ENCODE data around the gene WRAP73.

The WRAP73 gene

GRCh38 chr1:3688356-3689137, 38.6 kb upstream of the WRAP73 start:
- no peaks in the 10 kb centered on the region for H3K4me1 ChIP-seq
- H3K27me3 ChIP-seq (ENCODE audit: low read depth): no peaks in the 10 kb centered on the region
- H3K9me3 ChIP-seq: no peaks in the 10 kb centered on the region
- in situ Hi-C loops (cut with MboI; ENCODE audit: low sequenced_read_pairs): no loop called here
- DNase-seq (ENCODE audit: low spot score in 2 of 2): no peak
- no peak overlapping the region for H3K4me3 ChIP-seq
- H3K36me3 ChIP-seq (replicated peaks): no peaks in the 10 kb centered on the region

- no peak for DNase-seq (ENCODE audit: low spot score in 2 of 2)
- H3K27me3 ChIP-seq (ENCODE audit: low read depth): no peaks in the 10 kb centered on the region
- no peak overlapping the region for H3K4me3 ChIP-seq
- H3K36me3 ChIP-seq (replicated peaks): no peaks in the 10 kb centered on the region
- H3K9me3 ChIP-seq: no peaks in the 10 kb centered on the region
- in situ Hi-C loops (cut with MboI; ENCODE audit: low sequenced_read_pairs): no loop called here
- no peaks in the 10 kb centered on the region for H3K4me1 ChIP-seq
Observed at GRCh38 chr1:3687504-3687903, 37.6 kb upstream of the WRAP73 start.

- Histone ChIP-seq H3K4me1 (no peaks in the 10 kb centered on the region), H3K36me3 (replicated peaks) (no peaks in the 10 kb centered on the region), H3K27me3 (ENCODE audit: low read depth) (no peaks in the 10 kb centered on the region), H3K4me3 (no peak overlapping the region), H3K9me3 (no peaks in the 10 kb centered on the region)
- DNase-seq (ENCODE audit: low spot score in 2 of 2): no peak
- in situ Hi-C loops (cut with MboI; ENCODE audit: low sequenced_read_pairs): no loop called here
Observed at GRCh38 chr1:3685906-3686305, 36.0 kb upstream of the WRAP73 start.

GRCh38 chr1:3685222-3685621, 35.3 kb upstream of the WRAP73 start:
- in situ Hi-C loops (cut with MboI; ENCODE audit: low sequenced_read_pairs): no loop called here
- Histone ChIP-seq H3K27me3 (ENCODE audit: low read depth) (no peaks in the 10 kb centered on the region), H3K36me3 (replicated peaks) (no peaks in the 10 kb centered on the region), H3K4me3 (no peak overlapping the region), H3K4me1 (no peaks in the 10 kb centered on the region), H3K9me3 (no peaks in the 10 kb centered on the region)
- no peak for DNase-seq (ENCODE audit: low spot score in 2 of 2)

- DNase-seq (ENCODE audit: low spot score in 2 of 2): no peak
- in situ Hi-C loops (cut with MboI; ENCODE audit: low sequenced_read_pairs): no loop called here
- no peaks in the 10 kb centered on the region for H3K27me3 ChIP-seq (ENCODE audit: low read depth)
- no peak overlapping the region for H3K4me3 ChIP-seq
- no peaks in the 10 kb centered on the region for H3K4me1 ChIP-seq
- no peaks in the 10 kb centered on the region for H3K36me3 ChIP-seq (replicated peaks)
- H3K9me3 ChIP-seq: no peaks in the 10 kb centered on the region
Observed at GRCh38 chr1:3683992-3684391, 34.1 kb upstream of the WRAP73 start.

- Histone ChIP-seq H3K4me3 (no peak overlapping the region), H3K27me3 (ENCODE audit: low read depth) (no peaks in the 10 kb centered on the region), H3K4me1 (no peaks in the 10 kb centered on the region), H3K9me3 (no peaks in the 10 kb centered on the region), H3K36me3 (replicated peaks) (no peaks in the 10 kb centered on the region)
- no peak for DNase-seq (ENCODE audit: low spot score in 2 of 2)
- in situ Hi-C loops (cut with MboI; ENCODE audit: low sequenced_read_pairs): no loop called here
Observed at GRCh38 chr1:3683197-3683596, 33.3 kb upstream of the WRAP73 start.

GRCh38 chr1:3681898-3682806, 32.2 kb upstream of the WRAP73 start:
- H3K27me3 ChIP-seq (ENCODE audit: low read depth): no peaks in the 10 kb centered on the region
- DNase-seq (ENCODE audit: low spot score in 2 of 2): no peak
- in situ Hi-C loops (cut with MboI; ENCODE audit: low sequenced_read_pairs): no loop called here
- no peaks in the 10 kb centered on the region for H3K36me3 ChIP-seq (replicated peaks)
- H3K4me1 ChIP-seq: no peaks in the 10 kb centered on the region
- H3K9me3 ChIP-seq: no peaks in the 10 kb centered on the region
- no peak overlapping the region for H3K4me3 ChIP-seq

- no peaks in the 10 kb centered on the region for H3K9me3 ChIP-seq
- in situ Hi-C loops (cut with MboI; ENCODE audit: low sequenced_read_pairs): no loop called here
- no peaks in the 10 kb centered on the region for H3K27me3 ChIP-seq (ENCODE audit: low read depth)
- H3K4me1 ChIP-seq: no peaks in the 10 kb centered on the region
- no peak for DNase-seq (ENCODE audit: low spot score in 2 of 2)
- H3K4me3 ChIP-seq: no peak overlapping the region
- no peaks in the 10 kb centered on the region for H3K36me3 ChIP-seq (replicated peaks)
Observed at GRCh38 chr1:3681231-3681897, 31.5 kb upstream of the WRAP73 start.

GRCh38 chr1:3680488-3681230, 30.8 kb upstream of the WRAP73 start:
- Histone ChIP-seq H3K9me3 (no peaks in the 10 kb centered on the region), H3K27me3 (ENCODE audit: low read depth) (no peaks in the 10 kb centered on the region), H3K4me3 (no peak overlapping the region), H3K4me1 (no peaks in the 10 kb centered on the region), H3K36me3 (replicated peaks) (no peaks in the 10 kb centered on the region)
- DNase-seq (ENCODE audit: low spot score in 2 of 2): peak in 1 of 2 experiments; percentile 33
- in situ Hi-C loops (cut with MboI; ENCODE audit: low sequenced_read_pairs): no loop called here

- no peak overlapping the region for H3K4me3 ChIP-seq
- in situ Hi-C loops (cut with MboI; ENCODE audit: low sequenced_read_pairs): no loop called here
- no peaks in the 10 kb centered on the region for H3K27me3 ChIP-seq (ENCODE audit: low read depth)
- no peaks in the 10 kb centered on the region for H3K4me1 ChIP-seq
- no peaks in the 10 kb centered on the region for H3K9me3 ChIP-seq
- no peaks in the 10 kb centered on the region for H3K36me3 ChIP-seq (replicated peaks)
- DNase-seq (ENCODE audit: low spot score in 2 of 2): no peak
Observed at GRCh38 chr1:3679799-3680453, 30.0 kb upstream of the WRAP73 start.

- Histone ChIP-seq H3K4me3 (no peak overlapping the region), H3K36me3 (replicated peaks) (no peaks in the 10 kb centered on the region), H3K9me3 (no peaks in the 10 kb centered on the region), H3K4me1 (no peaks in the 10 kb centered on the region), H3K27me3 (ENCODE audit: low read depth) (no peaks in the 10 kb centered on the region)
- no peak for DNase-seq (ENCODE audit: low spot score in 2 of 2)
- in situ Hi-C loops (cut with MboI; ENCODE audit: low sequenced_read_pairs): no loop called here
Observed at GRCh38 chr1:3679098-3679555, 29.2 kb upstream of the WRAP73 start.

- in situ Hi-C loops (cut with MboI; ENCODE audit: low sequenced_read_pairs): no loop called here
Observed at GRCh38 chr1:3678361-3679097, 28.6 kb upstream of the WRAP73 start.

More at GRCh38 chr1:3678361-3679097, 28.6 kb upstream of the WRAP73 start:
- Histone ChIP-seq H3K4me1 (no peaks in the 10 kb centered on the region), H3K4me3 (no peak overlapping the region), H3K9me3 (no peaks in the 10 kb centered on the region), H3K27me3 (ENCODE audit: low read depth) (no peaks in the 10 kb centered on the region), H3K36me3 (replicated peaks) (no peaks in the 10 kb centered on the region)
- no peak for DNase-seq (ENCODE audit: low spot score in 2 of 2)

Data from HAP-1 (cell line).